Right atrium auricular region (tissue), 2 donors: Measurements from ENCODE around the gene TCP11L2. TPM values are rescaled to one million over a fixed set of nuclear protein-coding genes. Genes with fewer than 3 reads are reported as not detected.

Source experiments
- DNase-seq: peaks from one replicate; pipeline ENCODE4 v3.0.0-alpha.2; 2019; ENCODE audit warnings: low spot score
- H3K27ac ChIP-seq, 2 donors: fragments of 200-600 bp; sonication (generic); 1 replicate in 1 of 2; 2 replicates in 1 of 2; pipeline ENCODE4 v1.5.1; 2016 to 2019
- H3K27me3 ChIP-seq, 2 donors: fragments of 200-600 bp; sonication (generic); one replicate each; pipeline versions ENCODE4 v1.5.1 to v1.6.0; 2017 to 2019
- H3K36me3 ChIP-seq: fragments of 200-600 bp; sonication (generic); one replicate; pipeline ENCODE4 v1.5.1; 2016
- H3K4me1 ChIP-seq, 2 donors: fragments of 200-600 bp; sonication (generic); one replicate each; pipeline versions ENCODE4 v1.5.1 to v1.6.0; 2017 to 2019
- H3K4me3 ChIP-seq, 2 donors: fragments of 200-600 bp; sonication (generic); 1 replicate in 1 of 2; 2 replicates in 1 of 2; pipeline ENCODE4 v1.5.1; 2017 to 2019; ENCODE audit warnings: mild to moderate bottlenecking in 1 of 2, moderate library complexity in 1 of 2
- H3K9me3 ChIP-seq, 2 donors: fragments of 200-600 bp; sonication (generic); one replicate each; pipeline ENCODE4 v1.5.1; 2019
- total RNA-seq, 2 donors: library from RNA; depleted of rRNA; stranded (reverse); fragments of >200 nt; gene quantifications; one replicate each; pipeline ENCODE4 v1.1.0, GENCODE V29; 2016
- TF ChIP-seq, protein P1 (sequence below), 2 donors: fragments of 200-600 bp; sonication (generic); IDR thresholded peaks; one replicate each; pipeline ENCODE4 v1.5.1; 2019; ENCODE audit warnings: antibody characterized with exemption in 2 of 2

TCP11L2 gene
- total RNA-seq, 2 donors from 2014 or later = 34.0 to 59.1 TPM

DNA sequence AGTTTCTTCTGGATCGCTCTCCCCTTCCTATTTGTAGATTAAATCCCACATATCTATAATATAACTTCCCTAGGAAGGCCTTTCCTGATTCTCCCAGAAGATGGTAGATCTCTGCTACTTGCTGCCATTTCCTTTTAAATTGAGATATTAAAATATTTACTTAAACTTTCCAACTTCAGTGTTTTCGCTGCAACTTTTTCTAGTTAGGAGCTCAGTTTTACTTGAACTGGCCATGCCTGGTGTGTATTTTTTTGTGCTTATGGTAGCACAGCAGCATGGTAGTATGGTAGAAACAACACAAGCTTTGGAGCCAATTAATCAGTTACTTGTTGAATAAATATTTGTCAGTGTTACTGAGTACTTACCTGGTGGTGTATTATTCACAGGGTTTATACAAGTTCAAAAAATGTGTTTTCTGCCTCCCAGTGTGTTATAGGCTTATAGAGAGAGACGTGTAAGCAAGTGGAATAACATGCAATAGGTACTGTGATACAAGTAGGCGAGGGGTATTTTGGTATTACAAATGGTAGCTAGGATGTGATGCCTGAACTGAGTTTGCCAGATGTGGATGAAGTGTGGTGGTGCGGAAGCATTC is 58.0 kb downstream of the TCP11L2 start:
- Histone ChIP-seq H3K9me3 (no peaks in the 10 kb centered on the region), H3K27me3 (no peaks in the 10 kb centered on the region), H3K27ac (no peak overlapping the region), H3K4me3 (no peak overlapping the region), H3K4me1 (peaks cover 0 to 23% of the 10 kb centered on the region in 2 donors), H3K36me3 (no peaks in the 10 kb centered on the region)
- DNase-seq = no peak
- TF ChIP-seq, protein P1, sequence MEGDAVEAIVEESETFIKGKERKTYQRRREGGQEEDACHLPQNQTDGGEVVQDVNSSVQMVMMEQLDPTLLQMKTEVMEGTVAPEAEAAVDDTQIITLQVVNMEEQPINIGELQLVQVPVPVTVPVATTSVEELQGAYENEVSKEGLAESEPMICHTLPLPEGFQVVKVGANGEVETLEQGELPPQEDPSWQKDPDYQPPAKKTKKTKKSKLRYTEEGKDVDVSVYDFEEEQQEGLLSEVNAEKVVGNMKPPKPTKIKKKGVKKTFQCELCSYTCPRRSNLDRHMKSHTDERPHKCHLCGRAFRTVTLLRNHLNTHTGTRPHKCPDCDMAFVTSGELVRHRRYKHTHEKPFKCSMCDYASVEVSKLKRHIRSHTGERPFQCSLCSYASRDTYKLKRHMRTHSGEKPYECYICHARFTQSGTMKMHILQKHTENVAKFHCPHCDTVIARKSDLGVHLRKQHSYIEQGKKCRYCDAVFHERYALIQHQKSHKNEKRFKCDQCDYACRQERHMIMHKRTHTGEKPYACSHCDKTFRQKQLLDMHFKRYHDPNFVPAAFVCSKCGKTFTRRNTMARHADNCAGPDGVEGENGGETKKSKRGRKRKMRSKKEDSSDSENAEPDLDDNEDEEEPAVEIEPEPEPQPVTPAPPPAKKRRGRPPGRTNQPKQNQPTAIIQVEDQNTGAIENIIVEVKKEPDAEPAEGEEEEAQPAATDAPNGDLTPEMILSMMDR (IDR thresholded peaks at IDR 0.05) = no peak

DNA sequence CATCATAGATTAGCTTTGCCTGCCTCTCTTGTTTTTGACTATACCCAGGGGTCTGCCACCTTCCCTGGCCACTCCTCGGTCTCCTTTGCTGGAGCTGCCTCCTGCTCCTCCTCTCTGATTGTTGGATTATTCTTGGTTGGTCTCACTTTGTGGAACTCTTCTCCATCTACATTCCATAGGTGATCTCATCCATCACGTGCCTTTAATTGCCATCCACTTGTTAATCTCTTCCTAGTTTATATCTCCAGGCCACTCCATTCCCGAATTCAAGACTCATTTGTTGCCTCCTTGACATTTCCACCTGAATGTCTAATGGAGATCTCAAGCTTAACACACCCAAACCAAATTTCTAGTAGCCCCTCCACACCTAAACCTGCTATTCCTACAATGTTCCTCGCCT is 60.4 kb downstream of the TCP11L2 start:
- H3K27me3 ChIP-seq = no peaks in the 10 kb centered on the region

DNA sequence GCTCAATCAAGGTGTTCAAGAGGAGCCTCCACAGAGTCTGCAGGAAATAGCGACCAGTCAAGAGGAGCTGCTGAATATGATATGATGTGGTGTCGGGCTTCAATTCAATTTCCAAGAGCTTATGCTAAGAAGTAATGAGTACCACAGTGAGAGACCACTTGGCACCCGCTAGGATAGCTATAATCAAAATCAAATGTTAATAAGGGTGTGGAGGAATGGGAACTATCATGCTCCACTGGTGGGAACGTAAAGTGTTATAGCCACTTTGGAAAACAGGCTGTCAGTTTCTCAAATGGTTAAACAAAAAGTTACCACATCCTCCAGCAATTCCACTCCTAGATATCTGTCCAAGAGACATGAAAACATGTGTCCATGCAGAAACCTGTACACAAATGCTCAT is 61.7 kb downstream of the TCP11L2 start:
- Histone ChIP-seq H3K4me3 (no peak overlapping the region), H3K36me3 (peaks cover 5% of the 10 kb centered on the region), H3K9me3 (no peaks in the 10 kb centered on the region), H3K27ac (no peak overlapping the region), H3K4me1 (peaks cover 0 to 7% of the 10 kb centered on the region in 2 donors), H3K27me3 (no peaks in the 10 kb centered on the region)
- DNase-seq = no peak
- TF ChIP-seq, protein P1 (IDR thresholded peaks at IDR 0.05) = no peak

More for the DNA sequence above, 60.4 kb downstream of the TCP11L2 start:
- no peak overlapping the region for H3K27ac ChIP-seq
- H3K4me1 ChIP-seq = peaks cover 0 to 15% of the 10 kb centered on the region in 2 donors
- TF ChIP-seq, protein P1 (IDR thresholded peaks at IDR 0.05) = no peak
- no peaks in the 10 kb centered on the region for H3K9me3 ChIP-seq
- peaks cover 5% of the 10 kb centered on the region for H3K36me3 ChIP-seq
- H3K4me3 ChIP-seq = no peak overlapping the region
- DNase-seq = no peak

DNA sequence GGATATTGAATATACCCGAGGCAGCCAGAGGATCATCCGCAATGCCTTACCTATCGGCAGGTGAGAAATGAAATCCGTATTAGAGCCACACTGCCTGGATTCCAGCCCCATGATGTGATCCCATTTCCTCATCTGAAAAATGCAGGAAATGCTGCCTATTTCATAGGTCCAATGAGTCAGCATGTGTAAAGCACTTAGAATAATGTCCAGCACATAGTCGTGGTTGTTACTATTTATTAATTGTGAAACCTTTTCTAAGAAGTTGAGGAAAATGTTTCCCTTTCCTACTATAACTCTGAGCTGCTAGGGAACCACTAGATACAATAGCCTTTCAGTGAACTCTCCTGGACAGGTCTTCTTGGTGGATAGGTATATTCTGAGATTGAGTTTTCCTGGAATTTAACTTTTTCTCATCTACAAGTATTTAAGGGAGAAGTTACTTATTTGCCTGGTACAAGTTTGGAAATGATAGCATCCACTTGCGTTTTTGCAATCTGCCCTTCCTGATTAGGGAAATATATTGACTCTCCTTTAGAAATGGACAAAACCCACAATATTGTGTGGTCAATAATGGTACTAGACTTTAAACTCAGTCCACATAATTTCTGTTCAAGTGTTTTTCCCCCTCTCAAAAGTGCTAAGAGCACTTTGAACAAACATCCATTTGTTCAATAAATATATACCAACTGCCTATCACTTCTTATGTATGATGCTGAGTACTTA is 67.3 kb downstream of the TCP11L2 start:
- no peak for DNase-seq
- Histone ChIP-seq H3K9me3 (no peaks in the 10 kb centered on the region), H3K4me3 (no peak overlapping the region), H3K4me1 (no peaks in the 10 kb centered on the region), H3K36me3 (peaks cover 13% of the 10 kb centered on the region), H3K27me3 (no peaks in the 10 kb centered on the region), H3K27ac (no peak overlapping the region)
- TF ChIP-seq, protein P1 (IDR thresholded peaks at IDR 0.05) = no peak

DNA sequence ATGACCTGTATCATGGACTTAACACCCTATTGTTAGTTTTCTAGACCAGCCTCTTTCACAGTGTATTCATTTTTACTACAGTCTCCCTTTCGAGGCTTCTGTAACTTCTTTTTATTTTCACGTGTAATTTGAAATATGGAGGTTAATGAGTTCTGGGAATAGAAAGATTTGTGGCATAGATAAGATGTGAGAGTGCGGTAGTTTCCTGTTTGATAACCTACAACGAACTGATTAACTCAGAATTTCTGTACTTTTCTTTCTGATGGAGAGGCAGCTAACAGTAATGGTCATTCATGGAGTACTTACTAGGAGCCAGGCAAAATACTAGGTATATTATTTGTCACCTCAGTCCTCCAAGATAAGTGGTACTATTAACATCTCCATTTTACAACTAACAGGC is 76.3 kb downstream of the TCP11L2 start:
- TF ChIP-seq, protein P1 (IDR thresholded peaks at IDR 0.05) = no peak
- Histone ChIP-seq H3K9me3 (peaks cover 0 to 8% of the 10 kb centered on the region in 2 donors), H3K27me3 (no peaks in the 10 kb centered on the region), H3K4me3 (no peak overlapping the region), H3K4me1 (no peaks in the 10 kb centered on the region), H3K36me3 (peaks cover 49% of the 10 kb centered on the region), H3K27ac (no peak overlapping the region)
- DNase-seq = no peak
